ENCODE results near the gene ENPEP. TPM values are rescaled to one million over a fixed set of nuclear protein-coding genes. Genes with fewer than 3 reads are reported as not detected.
A peak's percentile ranks its signal among the peaks of the same experiment; 100 is the strongest.

Gene ENPEP
- total and polyA plus RNA-seq, 2 donors from 2014 or later = 39.9 to 83.2 TPM

DNA sequence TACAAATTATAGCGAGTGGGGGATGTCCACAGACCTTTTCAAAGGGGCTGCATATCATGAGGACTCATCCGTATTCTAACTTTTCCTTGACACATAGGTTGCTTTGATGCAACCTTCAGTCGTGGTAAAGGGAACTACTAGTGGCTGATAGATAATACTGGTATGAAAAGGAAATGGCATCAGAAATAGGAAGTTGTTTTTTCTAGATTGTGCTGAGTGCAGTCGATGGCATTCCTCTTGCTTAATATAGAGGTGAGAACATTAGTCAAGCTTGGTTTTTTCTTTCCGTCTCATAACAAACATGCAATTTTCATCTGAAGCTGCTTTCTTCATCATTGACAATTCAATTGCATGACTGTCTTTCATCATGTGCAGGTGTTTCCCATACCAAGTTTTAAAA, 16.6 kb downstream of the ENPEP start:
- DNase-seq = no peak
- no peak overlapping the region for H3K27ac ChIP-seq (ENCODE audit: low read depth in 2 of 2, low read length in 2 of 2)
- no peaks in the 10 kb centered on the region for H3K27me3 ChIP-seq (ENCODE audit: control insufficient read depth, insufficient read depth, low read length)
- H3K36me3 ChIP-seq (ENCODE audit: control insufficient read depth in 2 of 3, insufficient read depth in 3 of 3, low read length in 3 of 3) = peaks cover 0 to 4% (median 3%) of the 10 kb centered on the region in 3 donors
- no peaks in the 10 kb centered on the region for H3K9me3 ChIP-seq (ENCODE audit: control insufficient read depth in 2 of 3, insufficient read depth in 1 of 3, low read length in 3 of 3)
- peaks cover 0 to 11% (median 2%) of the 10 kb centered on the region in 3 donors for H3K4me1 ChIP-seq (ENCODE audit: control insufficient read depth in 2 of 3, insufficient read depth in 2 of 3, low read depth in 1 of 3, low read length in 3 of 3)
- no peak for FAIRE-seq
- no peak for TF ChIP-seq CTCF (IDR thresholded peaks at IDR 0.05; ENCODE audit: borderline replicate concordance, extremely low read depth, insufficient read depth)
- intact Hi-C loops (cut with DNase I) = no loop called here
- H3K9ac ChIP-seq (ENCODE audit: low read length in 3 of 3) = no peak overlapping the region
- no peak overlapping the region for H3K4me3 ChIP-seq (ENCODE audit: low read length in 3 of 3)

DNA sequence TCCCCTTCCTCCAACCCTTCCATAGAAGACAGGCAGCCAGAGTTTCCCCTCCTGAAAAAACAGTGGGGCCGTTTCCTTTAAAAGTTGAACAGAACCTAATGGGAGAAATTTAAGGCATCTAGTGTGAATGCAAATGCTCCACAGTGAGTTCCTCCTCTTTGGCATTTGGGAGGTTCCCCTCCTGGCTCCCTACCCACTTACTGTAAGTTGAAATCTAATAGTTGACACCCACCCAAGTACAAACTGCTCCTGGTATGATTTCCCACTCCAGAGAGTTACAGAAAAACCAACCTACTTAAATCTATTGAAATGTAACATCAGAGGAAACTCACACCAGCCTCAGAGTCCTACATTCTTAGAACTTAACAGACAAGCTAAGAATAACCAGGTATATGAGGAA, 17.6 kb downstream of the ENPEP start:
- Histone ChIP-seq H3K9me3 (ENCODE audit: control insufficient read depth in 2 of 3, insufficient read depth in 1 of 3, low read length in 3 of 3) (no peaks in the 10 kb centered on the region), H3K27me3 (ENCODE audit: control insufficient read depth, insufficient read depth, low read length) (no peaks in the 10 kb centered on the region), H3K27ac (ENCODE audit: low read depth in 2 of 2, low read length in 2 of 2) (no peak overlapping the region), H3K4me1 (ENCODE audit: control insufficient read depth in 2 of 3, insufficient read depth in 2 of 3, low read depth in 1 of 3, low read length in 3 of 3) (peaks cover 0 to 4% (median under 1%) of the 10 kb centered on the region in 3 donors), H3K9ac (ENCODE audit: low read length in 3 of 3) (no peak overlapping the region), H3K36me3 (ENCODE audit: control insufficient read depth in 2 of 3, insufficient read depth in 3 of 3, low read length in 3 of 3) (peaks cover 0 to 4% (median 3%) of the 10 kb centered on the region in 3 donors), H3K4me3 (ENCODE audit: low read length in 3 of 3) (no peak overlapping the region)
- TF ChIP-seq CTCF (IDR thresholded peaks at IDR 0.05; ENCODE audit: borderline replicate concordance, extremely low read depth, insufficient read depth) = no peak
- FAIRE-seq (no peak), DNase-seq (no peak)
- intact Hi-C loops (cut with DNase I) = no loop called here

DNA sequence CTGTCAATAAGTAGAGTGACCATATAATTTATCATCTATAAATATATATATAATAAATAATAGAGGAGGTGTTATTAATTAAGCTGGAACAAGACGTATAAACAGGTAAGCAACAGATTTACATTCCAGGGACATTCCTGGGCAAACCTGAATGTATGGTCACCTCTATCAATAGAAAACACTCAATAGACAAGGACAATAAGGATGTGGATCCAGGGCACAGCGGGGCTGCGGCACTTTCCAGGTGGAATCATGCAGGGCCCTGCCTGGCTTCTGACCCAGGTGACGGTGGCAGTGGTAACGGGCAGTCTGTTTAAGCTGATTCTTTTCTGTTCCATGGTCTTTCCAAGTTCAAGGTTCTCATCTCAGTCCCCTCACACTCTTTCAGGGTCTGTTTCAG, 22.5 kb downstream of the ENPEP start:
- Histone ChIP-seq H3K27ac (ENCODE audit: low read depth in 2 of 2, low read length in 2 of 2) (no peak overlapping the region), H3K36me3 (ENCODE audit: control insufficient read depth in 2 of 3, insufficient read depth in 3 of 3, low read length in 3 of 3) (peaks cover 0 to 6% (median 0%) of the 10 kb centered on the region in 3 donors), H3K9me3 (ENCODE audit: control insufficient read depth in 2 of 3, insufficient read depth in 1 of 3, low read length in 3 of 3) (peaks cover 0 to 3% (median 1%) of the 10 kb centered on the region in 3 donors), H3K4me3 (ENCODE audit: low read length in 3 of 3) (no peak overlapping the region), H3K9ac (ENCODE audit: low read length in 3 of 3) (no peak overlapping the region), H3K27me3 (ENCODE audit: control insufficient read depth, insufficient read depth, low read length) (no peaks in the 10 kb centered on the region), H3K4me1 (ENCODE audit: control insufficient read depth in 2 of 3, insufficient read depth in 2 of 3, low read depth in 1 of 3, low read length in 3 of 3) (no peaks in the 10 kb centered on the region)
- intact Hi-C loops (cut with DNase I) = no loop called here
- DNase-seq = peak in 1 of 5 donors; percentile 44
- TF ChIP-seq CTCF (IDR thresholded peaks at IDR 0.05; ENCODE audit: borderline replicate concordance, extremely low read depth, insufficient read depth) = no peak
- no peak for FAIRE-seq

DNA sequence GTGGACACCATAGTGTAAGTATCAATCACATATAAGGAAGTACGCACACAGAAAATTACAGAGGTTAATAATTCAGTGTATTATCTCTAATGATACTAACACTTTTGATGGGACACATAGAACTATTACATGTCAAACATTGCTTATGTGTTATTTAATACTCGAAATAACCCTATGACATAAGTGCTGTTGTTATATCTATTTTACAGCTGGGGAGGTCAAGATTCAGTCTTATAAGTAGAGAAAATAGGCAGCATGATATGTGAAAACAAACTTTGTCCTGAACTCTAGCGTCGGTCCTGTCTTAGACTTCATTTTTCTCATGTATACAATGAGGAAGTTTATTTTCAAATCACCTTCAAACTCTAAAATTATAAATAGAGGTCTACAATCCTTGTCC, 23.2 kb downstream of the ENPEP start:
- peaks cover 0 to 3% (median 2%) of the 10 kb centered on the region in 3 donors for H3K4me1 ChIP-seq (ENCODE audit: control insufficient read depth in 2 of 3, insufficient read depth in 2 of 3, low read depth in 1 of 3, low read length in 3 of 3)
- no peak for TF ChIP-seq CTCF (IDR thresholded peaks at IDR 0.05; ENCODE audit: borderline replicate concordance, extremely low read depth, insufficient read depth)
- no peak overlapping the region for H3K27ac ChIP-seq (ENCODE audit: low read depth in 2 of 2, low read length in 2 of 2)
- H3K4me3 ChIP-seq (ENCODE audit: low read length in 3 of 3) = no peak overlapping the region
- DNase-seq = no peak
- no peaks in the 10 kb centered on the region for H3K27me3 ChIP-seq (ENCODE audit: control insufficient read depth, insufficient read depth, low read length)
- H3K36me3 ChIP-seq (ENCODE audit: control insufficient read depth in 2 of 3, insufficient read depth in 3 of 3, low read length in 3 of 3) = peaks cover 0 to 4% (median 0%) of the 10 kb centered on the region in 3 donors
- no peak for FAIRE-seq
- intact Hi-C loops (cut with DNase I) = no loop called here
- no peak overlapping the region for H3K9ac ChIP-seq (ENCODE audit: low read length in 3 of 3)
- H3K9me3 ChIP-seq (ENCODE audit: control insufficient read depth in 2 of 3, insufficient read depth in 1 of 3, low read length in 3 of 3) = peaks cover 0 to 3% (median 1%) of the 10 kb centered on the region in 3 donors

Data from kidney (tissue), 14 donors.